Measurements from ENCODE around the gene TM6SF1.

The TM6SF1 gene

GRCh38 chr15:83118291-83118827, 10.9 kb downstream of the TM6SF1 start:
- Histone ChIP-seq H3K27me3 (replicated peaks; ENCODE audit: insufficient read depth, low read length) (no peaks in the 10 kb centered on the region), H3K9me3 (replicated peaks; ENCODE audit: insufficient read depth, low read length) (no peaks in the 10 kb centered on the region), H3K79me2 (ENCODE audit: low read length) (no peaks in the 10 kb centered on the region), H4K20me1 (ENCODE audit: insufficient read depth, low read length) (no peaks in the 10 kb centered on the region), H3F3A (ENCODE audit: insufficient read depth, low read length) (no peaks in the 10 kb centered on the region), H3K27ac (ENCODE audit: low read length) (no peak overlapping the region), H3K36me3 (replicated peaks; ENCODE audit: insufficient read depth, low read length) (no peaks in the 10 kb centered on the region), H3K9ac (ENCODE audit: low read length) (no peak overlapping the region), H3K4me1 (ENCODE audit: low read length) (no peaks in the 10 kb centered on the region), H3K9me2 (replicated peaks; ENCODE audit: insufficient read depth, low read length) (no peaks in the 10 kb centered on the region), H3K4me2 (ENCODE audit: low read depth, low read length) (no peak overlapping the region), H2AFZ (ENCODE audit: low read length) (no peak overlapping the region), H3K4me3 (ENCODE audit: low read length) (no peak overlapping the region)
- TF ChIP-seq EZH2phosphoT487 (IDR thresholded peaks at IDR 0.05; ENCODE audit: low read length) (no peak), EZH2 (optimal IDR thresholded peaks at IDR 0.05; ENCODE audit: low read depth, low read length) (no peak)
- TF ChIP-seq, protein P1, sequence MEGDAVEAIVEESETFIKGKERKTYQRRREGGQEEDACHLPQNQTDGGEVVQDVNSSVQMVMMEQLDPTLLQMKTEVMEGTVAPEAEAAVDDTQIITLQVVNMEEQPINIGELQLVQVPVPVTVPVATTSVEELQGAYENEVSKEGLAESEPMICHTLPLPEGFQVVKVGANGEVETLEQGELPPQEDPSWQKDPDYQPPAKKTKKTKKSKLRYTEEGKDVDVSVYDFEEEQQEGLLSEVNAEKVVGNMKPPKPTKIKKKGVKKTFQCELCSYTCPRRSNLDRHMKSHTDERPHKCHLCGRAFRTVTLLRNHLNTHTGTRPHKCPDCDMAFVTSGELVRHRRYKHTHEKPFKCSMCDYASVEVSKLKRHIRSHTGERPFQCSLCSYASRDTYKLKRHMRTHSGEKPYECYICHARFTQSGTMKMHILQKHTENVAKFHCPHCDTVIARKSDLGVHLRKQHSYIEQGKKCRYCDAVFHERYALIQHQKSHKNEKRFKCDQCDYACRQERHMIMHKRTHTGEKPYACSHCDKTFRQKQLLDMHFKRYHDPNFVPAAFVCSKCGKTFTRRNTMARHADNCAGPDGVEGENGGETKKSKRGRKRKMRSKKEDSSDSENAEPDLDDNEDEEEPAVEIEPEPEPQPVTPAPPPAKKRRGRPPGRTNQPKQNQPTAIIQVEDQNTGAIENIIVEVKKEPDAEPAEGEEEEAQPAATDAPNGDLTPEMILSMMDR (IDR thresholded peaks at IDR 0.05; ENCODE audit: low read length): no peak
- DNase-seq: no peak

- TF ChIP-seq EZH2 (optimal IDR thresholded peaks at IDR 0.05; ENCODE audit: low read depth, low read length) (no peak), EZH2phosphoT487 (IDR thresholded peaks at IDR 0.05; ENCODE audit: low read length) (no peak)
- TF ChIP-seq, protein P1 (IDR thresholded peaks at IDR 0.05; ENCODE audit: low read length): no peak
- Histone ChIP-seq H3K9me3 (replicated peaks; ENCODE audit: insufficient read depth, low read length) (no peaks in the 10 kb centered on the region), H3K36me3 (replicated peaks; ENCODE audit: insufficient read depth, low read length) (no peaks in the 10 kb centered on the region)
Observed at GRCh38 chr15:83118968-83119367, 11.5 kb downstream of the TM6SF1 start.

DNA sequence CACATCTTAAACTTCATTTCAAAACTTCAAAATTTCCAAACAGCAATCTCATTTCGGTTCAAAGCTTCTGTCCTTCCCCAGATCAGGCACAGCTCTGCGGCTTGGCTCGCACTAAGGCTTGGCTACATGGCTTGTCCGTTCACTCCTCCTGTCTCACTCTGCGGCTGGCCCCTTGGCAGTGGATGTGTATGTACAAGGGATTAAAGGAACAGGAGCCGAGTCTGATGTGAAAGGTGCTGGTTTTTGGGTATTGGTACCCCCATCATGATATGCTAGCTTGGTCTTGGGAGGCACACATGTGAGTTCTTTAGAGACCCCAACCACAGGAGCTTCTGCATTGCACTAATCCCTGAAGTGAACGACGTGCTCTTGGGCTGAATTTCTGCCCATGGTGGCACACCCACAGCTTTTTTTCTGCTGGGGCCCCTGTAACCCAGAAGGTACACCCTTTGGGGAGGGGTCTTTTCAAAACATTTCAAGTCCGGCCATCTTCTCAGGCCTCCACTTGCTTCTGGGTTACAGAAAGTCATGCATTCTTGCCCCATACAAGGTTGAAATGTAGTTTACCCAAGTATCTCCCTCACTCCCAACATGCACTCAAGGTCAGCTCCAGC, 12.6 kb downstream of the TM6SF1 start:
- Histone ChIP-seq H3K4me1 (ENCODE audit: low read length) (no peaks in the 10 kb centered on the region), H3K9me3 (replicated peaks; ENCODE audit: insufficient read depth, low read length) (no peaks in the 10 kb centered on the region), H3K27ac (ENCODE audit: low read length) (no peak overlapping the region), H3K4me2 (ENCODE audit: low read depth, low read length) (no peak overlapping the region), H3K9me2 (replicated peaks; ENCODE audit: insufficient read depth, low read length) (no peaks in the 10 kb centered on the region), H4K20me1 (ENCODE audit: insufficient read depth, low read length) (no peaks in the 10 kb centered on the region), H3K79me2 (ENCODE audit: low read length) (no peaks in the 10 kb centered on the region), H2AFZ (ENCODE audit: low read length) (no peak overlapping the region), H3K27me3 (replicated peaks; ENCODE audit: insufficient read depth, low read length) (no peaks in the 10 kb centered on the region), H3K9ac (ENCODE audit: low read length) (no peak overlapping the region), H3K36me3 (replicated peaks; ENCODE audit: insufficient read depth, low read length) (no peaks in the 10 kb centered on the region), H3K4me3 (ENCODE audit: low read length) (no peak overlapping the region), H3F3A (ENCODE audit: insufficient read depth, low read length) (no peaks in the 10 kb centered on the region)
- no peak for TF ChIP-seq EZH2 (optimal IDR thresholded peaks at IDR 0.05; ENCODE audit: low read depth, low read length)
- TF ChIP-seq, protein P1 (IDR thresholded peaks at IDR 0.05; ENCODE audit: low read length): no peak
- TF ChIP-seq EZH2phosphoT487 (IDR thresholded peaks at IDR 0.05; ENCODE audit: low read length): no peak
- DNase-seq: no peak

More at GRCh38 chr15:83118968-83119367, 11.5 kb downstream of the TM6SF1 start:
- no peak for DNase-seq
- no peaks in the 10 kb centered on the region for H3K79me2 ChIP-seq (ENCODE audit: low read length)
- H3K4me3 ChIP-seq (ENCODE audit: low read length): no peak overlapping the region
- H4K20me1 ChIP-seq (ENCODE audit: insufficient read depth, low read length): no peaks in the 10 kb centered on the region
- no peaks in the 10 kb centered on the region for H3F3A ChIP-seq (ENCODE audit: insufficient read depth, low read length)
- H3K4me1 ChIP-seq (ENCODE audit: low read length): no peaks in the 10 kb centered on the region
- H3K27me3 ChIP-seq (replicated peaks; ENCODE audit: insufficient read depth, low read length): no peaks in the 10 kb centered on the region
- no peak overlapping the region for H3K27ac ChIP-seq (ENCODE audit: low read length)
- no peak overlapping the region for H3K4me2 ChIP-seq (ENCODE audit: low read depth, low read length)
- no peaks in the 10 kb centered on the region for H3K9me2 ChIP-seq (replicated peaks; ENCODE audit: insufficient read depth, low read length)
- no peak overlapping the region for H2AFZ ChIP-seq (ENCODE audit: low read length)
- H3K9ac ChIP-seq (ENCODE audit: low read length): no peak overlapping the region
